Measurements from ENCODE around the gene DCAF6. TPM values are rescaled to one million over a fixed set of nuclear protein-coding genes. Genes with fewer than 3 reads are reported as not detected.

The DCAF6 gene
- total RNA-seq, 2 experiments from 2014 or later, result 23.2 to 30.6 TPM

DNA sequence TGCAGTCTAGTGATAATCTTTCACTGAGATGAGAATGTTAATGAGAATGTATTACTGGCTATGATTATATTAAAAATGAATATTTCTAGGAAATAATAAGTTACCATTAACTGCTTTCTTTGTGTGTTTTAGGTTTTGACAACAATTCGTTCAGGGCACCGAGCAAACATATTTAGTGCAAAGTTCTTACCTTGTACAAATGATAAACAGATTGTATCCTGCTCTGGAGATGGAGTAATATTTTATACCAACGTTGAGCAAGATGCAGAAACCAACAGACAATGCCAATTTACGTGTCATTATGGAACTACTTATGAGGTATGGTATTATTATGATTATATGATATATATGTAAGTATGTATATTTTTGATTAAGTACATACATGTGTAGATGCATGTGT, 38.2 kb downstream of the DCAF6 start:
- DNase-seq (ENCODE audit: low spot score), result no peak
- Histone ChIP-seq H3K4me1 (ENCODE audit: insufficient read depth, low read length, poor library complexity, severe bottlenecking) (no peaks in the 10 kb centered on the region), H2AFZ (ENCODE audit: low read length) (no peak overlapping the region), H3K4me3 (ENCODE audit: low read depth, low read length, poor library complexity, severe bottlenecking) (no peak overlapping the region), H3K27ac (ENCODE audit: low read depth, low read length, poor library complexity, severe bottlenecking) (no peak overlapping the region), H3K4me2 (ENCODE audit: low read length) (no peak overlapping the region), H3K9me2 (ENCODE audit: insufficient read depth, low read length) (no peaks in the 10 kb centered on the region), H3K9me3 (ENCODE audit: low read length) (no peaks in the 10 kb centered on the region; the same call in 1 of the 2 replicates), H3K79me2 (ENCODE audit: insufficient read depth, low read depth, low read length) (no peaks in the 10 kb centered on the region), H3K36me3 (ENCODE audit: insufficient read depth, low read length) (peaks cover 36% of the 10 kb centered on the region), H4K20me1 (ENCODE audit: insufficient read depth, low read length) (no peaks in the 10 kb centered on the region)
- ChIA-PET POLR2A (no interaction called here), CTCF (ENCODE audit: unreplicated experiment) (no interaction called here)
- TF ChIP-seq, protein P1, sequence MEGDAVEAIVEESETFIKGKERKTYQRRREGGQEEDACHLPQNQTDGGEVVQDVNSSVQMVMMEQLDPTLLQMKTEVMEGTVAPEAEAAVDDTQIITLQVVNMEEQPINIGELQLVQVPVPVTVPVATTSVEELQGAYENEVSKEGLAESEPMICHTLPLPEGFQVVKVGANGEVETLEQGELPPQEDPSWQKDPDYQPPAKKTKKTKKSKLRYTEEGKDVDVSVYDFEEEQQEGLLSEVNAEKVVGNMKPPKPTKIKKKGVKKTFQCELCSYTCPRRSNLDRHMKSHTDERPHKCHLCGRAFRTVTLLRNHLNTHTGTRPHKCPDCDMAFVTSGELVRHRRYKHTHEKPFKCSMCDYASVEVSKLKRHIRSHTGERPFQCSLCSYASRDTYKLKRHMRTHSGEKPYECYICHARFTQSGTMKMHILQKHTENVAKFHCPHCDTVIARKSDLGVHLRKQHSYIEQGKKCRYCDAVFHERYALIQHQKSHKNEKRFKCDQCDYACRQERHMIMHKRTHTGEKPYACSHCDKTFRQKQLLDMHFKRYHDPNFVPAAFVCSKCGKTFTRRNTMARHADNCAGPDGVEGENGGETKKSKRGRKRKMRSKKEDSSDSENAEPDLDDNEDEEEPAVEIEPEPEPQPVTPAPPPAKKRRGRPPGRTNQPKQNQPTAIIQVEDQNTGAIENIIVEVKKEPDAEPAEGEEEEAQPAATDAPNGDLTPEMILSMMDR (conservative IDR thresholded peaks at IDR 0.05; ENCODE audit: low read length), result no peak
- TF ChIP-seq EZH2phosphoT487 (IDR thresholded peaks at IDR 0.05; ENCODE audit: borderline replicate concordance, low read depth, low read length), result no peak
- BruUV-seq (replicated peaks), result no TSS peak
- intact Hi-C loops (cut with micrococcal nuclease; ENCODE audit: unreplicated experiment), result no loop called here

DNA sequence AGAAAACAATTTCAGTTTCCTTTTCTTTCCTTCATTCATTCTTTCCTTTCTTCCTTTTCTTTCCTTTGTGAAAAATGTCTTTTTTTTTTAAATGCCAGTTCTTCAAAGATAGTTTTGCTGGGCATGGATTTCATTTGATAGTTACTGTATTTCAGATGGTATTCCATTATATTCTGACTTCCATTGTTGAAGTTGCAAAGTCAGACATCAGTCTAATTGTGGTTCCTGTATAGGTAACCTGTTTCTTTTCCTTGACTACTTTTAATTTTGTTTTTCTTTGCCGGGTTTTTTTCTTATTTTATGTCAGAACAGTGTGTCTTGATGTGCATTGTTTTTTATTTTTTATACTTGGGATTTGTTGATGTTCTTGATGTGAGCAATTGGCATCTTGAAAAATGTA, 40.8 kb downstream of the DCAF6 start:
- no peak overlapping the region for H3K27ac ChIP-seq (ENCODE audit: low read depth, low read length, poor library complexity, severe bottlenecking)
- no peaks in the 10 kb centered on the region for H3K9me2 ChIP-seq (ENCODE audit: insufficient read depth, low read length)
- intact Hi-C loops (cut with micrococcal nuclease; ENCODE audit: unreplicated experiment), result no loop called here
- H3K79me2 ChIP-seq (ENCODE audit: insufficient read depth, low read depth, low read length), result no peaks in the 10 kb centered on the region
- no peak overlapping the region for H3K4me2 ChIP-seq (ENCODE audit: low read length)
- no peaks in the 10 kb centered on the region for H3K4me1 ChIP-seq (ENCODE audit: insufficient read depth, low read length, poor library complexity, severe bottlenecking)
- no peak for DNase-seq (ENCODE audit: low spot score)
- peaks cover 36% of the 10 kb centered on the region for H3K36me3 ChIP-seq (ENCODE audit: insufficient read depth, low read length)
- no TSS peak for BruUV-seq (replicated peaks)
- CTCF ChIA-PET (ENCODE audit: unreplicated experiment), result no interaction called here
- POLR2A ChIA-PET, result interaction anchor here (0.6 to 0.8 kb wide), 2 partner anchors 15 to 16 kb away, joined by 3 to 4 read pairs; no protein-coding TSS in a partner anchor
- H3K9me3 ChIP-seq (ENCODE audit: low read length), result no peaks in the 10 kb centered on the region; the same call in 1 of the 2 replicates
- no peaks in the 10 kb centered on the region for H4K20me1 ChIP-seq (ENCODE audit: insufficient read depth, low read length)
- TF ChIP-seq EZH2phosphoT487 (IDR thresholded peaks at IDR 0.05; ENCODE audit: borderline replicate concordance, low read depth, low read length), result no peak
- TF ChIP-seq, protein P1 (conservative IDR thresholded peaks at IDR 0.05; ENCODE audit: low read length), result no peak
- H2AFZ ChIP-seq (ENCODE audit: low read length), result no peak overlapping the region
- no peak overlapping the region for H3K4me3 ChIP-seq (ENCODE audit: low read depth, low read length, poor library complexity, severe bottlenecking)

DNA sequence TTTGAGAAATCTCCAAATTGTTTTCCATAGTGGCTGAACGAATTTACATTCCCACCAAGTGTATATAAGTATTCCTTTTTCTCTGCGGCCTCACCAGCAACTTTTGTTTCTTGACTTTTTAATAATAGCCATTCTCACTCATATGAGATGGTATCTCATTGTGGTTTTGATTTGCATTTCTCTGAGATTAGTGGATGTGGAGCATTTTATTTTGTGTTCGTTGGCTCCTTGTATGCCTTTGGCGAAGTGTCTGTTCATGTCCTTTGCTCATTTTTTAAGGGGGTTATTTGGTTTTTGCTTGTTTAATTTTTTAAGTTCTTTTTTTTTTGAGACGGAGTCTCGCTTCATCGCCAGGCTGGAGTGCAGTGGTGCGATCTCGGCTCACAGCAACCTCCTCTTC, 45.5 kb downstream of the DCAF6 start:
- TF ChIP-seq, protein P1 (conservative IDR thresholded peaks at IDR 0.05; ENCODE audit: low read length), result no peak
- TF ChIP-seq EZH2phosphoT487 (IDR thresholded peaks at IDR 0.05; ENCODE audit: borderline replicate concordance, low read depth, low read length), result no peak
- H3K4me3 ChIP-seq (ENCODE audit: low read depth, low read length, poor library complexity, severe bottlenecking), result no peak overlapping the region
- intact Hi-C loops (cut with micrococcal nuclease; ENCODE audit: unreplicated experiment), result no loop called here
- H3K4me1 ChIP-seq (ENCODE audit: insufficient read depth, low read length, poor library complexity, severe bottlenecking), result no peaks in the 10 kb centered on the region
- H2AFZ ChIP-seq (ENCODE audit: low read length), result no peak overlapping the region
- no peaks in the 10 kb centered on the region for H4K20me1 ChIP-seq (ENCODE audit: insufficient read depth, low read length)
- no peaks in the 10 kb centered on the region; the same call in 1 of the 2 replicates for H3K9me3 ChIP-seq (ENCODE audit: low read length)
- POLR2A ChIA-PET, result no interaction called here
- CTCF ChIA-PET (ENCODE audit: unreplicated experiment), result no interaction called here
- H3K79me2 ChIP-seq (ENCODE audit: insufficient read depth, low read depth, low read length), result no peaks in the 10 kb centered on the region
- no peak overlapping the region for H3K27ac ChIP-seq (ENCODE audit: low read depth, low read length, poor library complexity, severe bottlenecking)
- peaks cover 21% of the 10 kb centered on the region for H3K36me3 ChIP-seq (ENCODE audit: insufficient read depth, low read length)
- H3K9me2 ChIP-seq (ENCODE audit: insufficient read depth, low read length), result no peaks in the 10 kb centered on the region
- no peak overlapping the region for H3K4me2 ChIP-seq (ENCODE audit: low read length)
- no TSS peak for BruUV-seq (replicated peaks)
- DNase-seq (ENCODE audit: low spot score), result no peak
